Lung microvascular endothelial cell (primary cell): ENCODE data around the gene B4GALT5. TPM values are rescaled to one million over a fixed set of nuclear protein-coding genes. Genes with fewer than 3 reads are reported as not detected.

Experiments used
- DNase-seq, 2 donors: peaks; one replicate each; pipeline versions ENCODE4 v3.0.0 to v3.0.0-alpha.2; 2010; ENCODE audit warnings: low read depth in 2 of 2
- total RNA-seq: library from RNA; depleted of rRNA; stranded (reverse); fragments of >200 nt; gene quantifications from 2 replicates; pipeline ENCODE4 v1.2.1, GENCODE V29; 2014

The B4GALT5 gene
- total RNA-seq, 1 donor from 2014 or later = 61.9 TPM

DNA sequence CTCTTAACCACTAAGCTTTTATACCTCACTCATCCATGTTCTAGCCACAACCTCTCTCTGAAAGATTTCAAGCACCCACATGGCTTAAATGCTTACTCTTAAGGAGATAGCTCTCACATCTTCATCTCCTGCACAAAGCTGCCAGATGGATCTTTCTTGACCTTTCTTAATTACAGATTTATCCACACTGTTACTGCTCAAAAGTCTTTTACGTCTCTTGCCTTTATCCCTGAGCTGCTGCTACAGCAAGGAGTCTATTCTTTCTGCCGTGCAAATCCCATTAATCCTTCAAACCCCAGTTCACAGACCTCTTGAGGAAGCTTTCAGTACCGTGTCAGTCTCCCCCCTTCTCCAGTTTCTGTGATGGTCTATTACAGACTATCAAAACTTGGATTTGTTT lies 54.6 kb downstream of the B4GALT5 start:
- no peak for DNase-seq

DNA sequence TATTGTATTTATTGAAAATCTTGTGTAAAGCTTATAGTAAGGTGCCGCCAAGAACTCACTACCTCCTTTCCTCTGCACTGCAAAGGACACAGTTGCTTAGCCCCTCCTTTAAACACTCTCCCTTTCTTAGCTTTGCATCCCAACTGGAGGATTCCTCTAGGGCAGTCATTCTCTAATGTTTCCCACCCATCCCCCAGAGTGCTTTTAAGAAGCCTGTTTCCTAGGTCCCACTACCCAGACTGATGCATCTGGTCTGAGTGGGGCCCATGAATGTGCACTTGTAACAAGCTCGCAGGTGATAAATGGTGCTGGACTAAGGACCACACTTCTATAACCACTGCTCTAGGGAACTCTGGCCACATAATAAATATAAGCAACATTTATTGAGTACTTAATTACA lies 55.2 kb downstream of the B4GALT5 start:
- DNase-seq = no peak

DNA sequence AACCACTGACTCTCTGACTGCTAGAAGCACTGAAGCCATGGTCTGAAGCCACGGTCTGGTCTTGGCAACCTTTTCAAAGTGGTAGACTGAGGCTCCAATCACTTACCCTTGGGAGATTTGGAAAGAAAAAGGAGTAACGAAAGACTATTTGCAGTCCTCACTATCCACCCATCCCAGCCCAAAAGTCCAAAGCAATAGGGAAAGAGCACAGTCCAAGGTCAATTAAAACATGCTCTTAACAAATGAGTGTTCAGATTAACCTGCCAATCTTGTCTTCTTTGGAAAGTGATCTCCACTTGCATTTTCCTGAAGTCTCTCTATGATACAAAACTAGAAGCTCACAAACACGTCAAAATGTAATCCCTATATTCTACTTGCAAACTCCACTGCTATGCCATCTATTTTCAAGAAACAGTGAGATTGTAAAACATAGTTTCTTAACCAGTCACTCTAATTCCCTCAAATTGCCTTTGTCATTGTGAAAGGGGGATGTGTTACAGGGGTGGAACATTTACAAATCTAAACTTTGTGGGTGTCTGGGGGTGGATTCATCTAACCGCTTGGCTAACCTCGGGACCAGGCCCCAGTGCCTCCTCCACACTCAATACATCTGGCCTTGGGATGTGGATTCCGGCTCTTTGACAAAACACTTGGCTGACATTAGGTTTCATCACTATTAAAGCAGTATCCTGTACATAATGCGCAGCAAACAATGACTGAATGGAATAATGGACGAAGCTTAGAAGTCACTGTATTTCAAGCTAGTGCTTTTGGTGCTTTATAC lies 56.4 kb downstream of the B4GALT5 start:
- DNase-seq = peak in 1 of 2 donors; percentile 32

GRCh38 chr20:49656304-49656703 lies 57.4 kb downstream of the B4GALT5 start:
- no peak for DNase-seq

GRCh38 chr20:49653925-49654434 lies 59.7 kb downstream of the B4GALT5 start:
- no peak for DNase-seq

DNA sequence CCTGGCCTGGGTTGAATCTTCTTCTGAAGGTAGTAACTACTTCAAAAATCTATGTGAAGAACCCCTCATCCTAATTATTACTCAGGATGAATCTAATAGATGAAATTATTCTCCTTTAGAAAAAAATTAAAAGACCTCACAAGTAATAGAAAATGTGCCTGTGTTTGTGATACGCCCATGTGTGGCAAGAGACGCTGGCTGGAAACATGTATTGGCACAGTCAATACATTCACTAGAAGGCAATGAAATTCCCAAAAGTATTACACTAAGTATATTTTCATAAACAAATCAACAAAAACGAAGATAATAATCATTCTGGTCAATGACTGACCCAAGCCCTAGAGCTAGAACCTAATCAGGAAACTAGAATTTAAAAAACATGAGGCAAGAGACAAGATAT lies 64.0 kb downstream of the B4GALT5 start:
- no peak for DNase-seq

GRCh38 chr20:49647550-49647949 lies 66.1 kb downstream of the B4GALT5 start:
- DNase-seq = no peak

DNA sequence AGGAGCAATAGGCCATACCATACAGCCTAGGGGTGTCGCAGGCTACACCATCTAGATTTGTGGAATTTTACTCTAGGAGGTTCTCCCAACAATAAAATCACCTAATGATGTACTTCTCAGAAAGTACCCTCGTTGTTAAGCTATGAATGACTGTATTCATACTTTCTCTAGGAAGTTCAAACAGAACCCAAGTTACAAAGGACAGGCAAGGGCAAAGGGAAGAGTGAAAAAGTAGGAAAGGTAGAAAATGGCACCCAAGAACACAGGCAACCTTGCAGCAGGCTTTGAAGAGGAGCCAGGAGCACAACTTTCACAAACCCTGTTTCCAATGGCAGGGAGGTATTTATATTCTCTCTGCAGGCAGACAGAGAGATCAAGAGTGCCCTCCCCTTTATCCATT lies 67.2 kb downstream of the B4GALT5 start:
- no peak for DNase-seq

GRCh38 chr20:49646126-49646525 lies 67.6 kb downstream of the B4GALT5 start:
- DNase-seq = no peak

- no peak for DNase-seq
Observed at GRCh38 chr20:49644980-49645565, 68.6 kb downstream of the B4GALT5 start.

- no peak for DNase-seq
Observed at GRCh38 chr20:49642816-49643215, 70.9 kb downstream of the B4GALT5 start.

- no peak for DNase-seq
Observed at GRCh38 chr20:49641683-49642656, 71.7 kb downstream of the B4GALT5 start.

DNA sequence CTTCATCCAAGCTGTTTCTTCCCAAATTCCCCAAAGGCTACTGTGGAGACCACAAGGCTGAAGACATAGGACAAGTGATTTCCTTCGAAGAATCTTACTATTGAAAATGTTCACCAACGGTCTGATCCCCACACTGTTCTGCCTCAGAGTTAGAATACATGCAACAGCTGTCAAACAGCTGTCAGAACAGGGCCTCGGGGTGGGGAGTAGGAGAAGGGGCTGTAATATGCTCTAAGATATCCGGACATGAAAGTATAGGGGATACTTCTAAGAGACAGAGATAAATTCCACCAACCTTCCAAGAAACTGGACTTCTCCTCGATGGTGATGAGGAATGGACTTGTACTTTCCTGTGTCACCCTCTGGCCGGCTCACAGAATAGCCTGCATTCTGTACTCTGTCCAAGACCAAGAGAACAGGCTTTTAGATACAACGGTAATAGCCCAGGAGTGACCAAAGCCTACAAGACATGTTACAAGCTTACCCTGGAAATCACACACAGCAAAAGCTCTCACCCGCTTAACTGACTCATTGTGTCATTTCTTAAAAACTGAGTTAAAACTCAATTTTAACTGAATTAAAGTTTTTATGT lies 76.5 kb downstream of the B4GALT5 start:
- DNase-seq = no peak

GRCh38 chr20:49636447-49636846 lies 77.2 kb downstream of the B4GALT5 start:
- no peak for DNase-seq

- DNase-seq = no peak
Observed at GRCh38 chr20:49635866-49636265, 77.8 kb downstream of the B4GALT5 start.

- no peak for DNase-seq
Observed at GRCh38 chr20:49635166-49635565, 78.5 kb downstream of the B4GALT5 start.

DNA sequence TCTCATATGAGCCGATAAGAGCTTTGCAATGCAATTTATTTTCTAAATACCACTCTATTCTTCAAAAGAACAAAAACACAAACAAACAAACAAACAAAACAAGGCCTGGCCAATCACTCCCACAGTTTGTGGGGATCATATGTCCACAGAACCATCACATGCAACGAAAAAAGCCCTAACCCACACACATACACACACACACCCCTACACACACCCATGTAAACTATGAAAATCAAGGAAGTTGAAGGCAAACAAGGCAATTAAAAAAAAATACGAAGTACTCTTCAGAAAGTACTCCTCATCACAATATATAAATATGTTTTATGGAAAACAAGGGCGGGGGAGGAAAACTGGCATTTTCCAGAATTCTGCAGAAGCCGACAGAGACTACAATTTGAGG lies 79.6 kb downstream of the B4GALT5 start:
- no peak for DNase-seq

- DNase-seq = no peak
Observed at GRCh38 chr20:49633643-49634042, 80.0 kb downstream of the B4GALT5 start.

GRCh38 chr20:49633023-49633422 lies 80.7 kb downstream of the B4GALT5 start:
- DNase-seq = no peak

GRCh38 chr20:49631856-49632418 lies 81.7 kb downstream of the B4GALT5 start:
- DNase-seq = no peak

GRCh38 chr20:49631061-49631716 lies 82.5 kb downstream of the B4GALT5 start:
- peak in 1 of 2 donors; percentile 30 for DNase-seq
